Glutamatergic neuron (in vitro differentiated cells): Measurements from ENCODE around the gene TP53AIP1. TPM values are rescaled to one million over a fixed set of nuclear protein-coding genes. Genes with fewer than 3 reads are reported as not detected.

Experiments
- DNase-seq: peaks from one replicate; pipeline ENCODE4 v3.0.0; 2022
- H3K27ac Mint-ChIP-seq: one replicate; pipeline ENCODE4 v1.8.0; 2020; ENCODE audit warnings: mild to moderate bottlenecking, mixed read lengths, inconsistent platforms; ENCODE audit not compliant: unreplicated experiment
- H3K27me3 Mint-ChIP-seq: one replicate; pipeline ENCODE4 v1.8.0; 2020; ENCODE audit warnings: mild to moderate bottlenecking, moderate library complexity, mixed read lengths, inconsistent platforms; ENCODE audit not compliant: unreplicated experiment
- H3K36me3 Mint-ChIP-seq: one replicate; pipeline ENCODE4 v1.8.0; 2020; ENCODE audit warnings: mild to moderate bottlenecking, mixed read lengths, inconsistent platforms; ENCODE audit not compliant: unreplicated experiment
- H3K4me1 Mint-ChIP-seq: one replicate; pipeline ENCODE4 v1.8.0; 2020; ENCODE audit warnings: mild to moderate bottlenecking, low read depth, mixed read lengths, inconsistent platforms; ENCODE audit not compliant: unreplicated experiment
- H3K4me3 Mint-ChIP-seq: one replicate; pipeline ENCODE4 v1.8.0; 2020; ENCODE audit warnings: mild to moderate bottlenecking, mixed read lengths, inconsistent platforms; ENCODE audit not compliant: unreplicated experiment
- H3K9me3 Mint-ChIP-seq: one replicate; pipeline ENCODE4 v1.8.0; 2020; ENCODE audit warnings: mild to moderate bottlenecking, moderate library complexity, mixed read lengths, inconsistent platforms; ENCODE audit not compliant: unreplicated experiment
- CTCF ChIP-seq: fragments of 200-600 bp; sonication (generic); IDR thresholded peaks from one replicate; pipeline ENCODE4 v1.5.0; 2021; ENCODE audit not compliant: partially characterized antibody, unreplicated experiment
- total RNA-seq: library from RNA; stranded (reverse); fragmentation: NEBNext Ultra II Directional; extraction: Animal tissue kit (Norgen Biotek cat#: 25700); gene quantifications from one replicate; pipeline ENCODE4 v1.2.1, GENCODE V29; 2021; ENCODE audit not compliant: unreplicated experiment

TP53AIP1 gene
- total RNA-seq, 1 donor from 2014 or later = 0.34 TPM

- peaks cover 6% of the 10 kb centered on the region for H3K9me3 Mint-ChIP-seq
- no peaks in the 10 kb centered on the region for H3K36me3 Mint-ChIP-seq
- DNase-seq = no peak
- TF ChIP-seq CTCF = no peak
- no peak overlapping the region for H3K27ac Mint-ChIP-seq
- H3K27me3 Mint-ChIP-seq = peaks cover 17% of the 10 kb centered on the region
- peaks cover 42% of the 10 kb centered on the region for H3K4me1 Mint-ChIP-seq
- H3K4me3 Mint-ChIP-seq = no peak overlapping the region
Observed at GRCh38 chr11:128931066-128931465, 11.6 kb downstream of the TP53AIP1 start.

- Mint-ChIP-seq H3K27me3 (peaks cover 16% of the 10 kb centered on the region), H3K36me3 (no peaks in the 10 kb centered on the region), H3K9me3 (peaks cover 6% of the 10 kb centered on the region), H3K4me3 (no peak overlapping the region), H3K27ac (no peak overlapping the region), H3K4me1 (peaks cover 45% of the 10 kb centered on the region)
- peak; percentile 76 for DNase-seq
- TF ChIP-seq CTCF = no peak
Observed at GRCh38 chr11:128929991-128930390, 12.7 kb downstream of the TP53AIP1 start.

GRCh38 chr11:128929468-128929867 lies 13.2 kb downstream of the TP53AIP1 start:
- Mint-ChIP-seq H3K27me3 (peaks cover 14% of the 10 kb centered on the region), H3K27ac (peak overlapping the region; percentile 24), H3K36me3 (no peaks in the 10 kb centered on the region), H3K4me3 (peak overlapping the region; percentile 8), H3K9me3 (peaks cover 5% of the 10 kb centered on the region), H3K4me1 (peaks cover 48% of the 10 kb centered on the region)
- DNase-seq = no peak
- TF ChIP-seq CTCF = no peak

- Mint-ChIP-seq H3K9me3 (peaks cover 5% of the 10 kb centered on the region), H3K27ac (no peak overlapping the region), H3K27me3 (peaks cover 16% of the 10 kb centered on the region), H3K4me1 (peaks cover 55% of the 10 kb centered on the region), H3K4me3 (no peak overlapping the region), H3K36me3 (no peaks in the 10 kb centered on the region)
- DNase-seq = no peak
- TF ChIP-seq CTCF = no peak
Observed at GRCh38 chr11:128928400-128928799, 14.3 kb downstream of the TP53AIP1 start.

GRCh38 chr11:128927683-128928336 lies 14.9 kb downstream of the TP53AIP1 start:
- DNase-seq = no peak
- TF ChIP-seq CTCF = no peak

More at GRCh38 chr11:128927683-128928336, 14.9 kb downstream of the TP53AIP1 start:
- Mint-ChIP-seq H3K4me1 (peaks cover 53% of the 10 kb centered on the region), H3K36me3 (no peaks in the 10 kb centered on the region), H3K9me3 (peaks cover 5% of the 10 kb centered on the region), H3K4me3 (no peak overlapping the region), H3K27ac (no peak overlapping the region), H3K27me3 (peaks cover 16% of the 10 kb centered on the region)
